ENCODE data around the gene TK1.

TK1 gene

GRCh38 chr17:78133179-78133951, 53.5 kb downstream of the TK1 start:
- no peak for DNase-seq (ENCODE audit: low read depth)

- DNase-seq (ENCODE audit: low read depth) = no peak
Measured at GRCh38 chr17:78132767-78133178, 54.1 kb downstream of the TK1 start.

- peak; percentile 46 for DNase-seq (ENCODE audit: low read depth)
Measured at GRCh38 chr17:78132084-78132676, 54.7 kb downstream of the TK1 start.

GRCh38 chr17:78131172-78132083, 55.4 kb downstream of the TK1 start:
- DNase-seq (ENCODE audit: low read depth) = no peak

GRCh38 chr17:78130437-78131101, 56.3 kb downstream of the TK1 start, which contains the start of gene TMC8:
TMC8 (plus strand) TSS chr17:78130771; CDS start chr17:78131589, 818 bp downstream.
- DNase-seq (ENCODE audit: low read depth) = peak; percentile 61

DNA sequence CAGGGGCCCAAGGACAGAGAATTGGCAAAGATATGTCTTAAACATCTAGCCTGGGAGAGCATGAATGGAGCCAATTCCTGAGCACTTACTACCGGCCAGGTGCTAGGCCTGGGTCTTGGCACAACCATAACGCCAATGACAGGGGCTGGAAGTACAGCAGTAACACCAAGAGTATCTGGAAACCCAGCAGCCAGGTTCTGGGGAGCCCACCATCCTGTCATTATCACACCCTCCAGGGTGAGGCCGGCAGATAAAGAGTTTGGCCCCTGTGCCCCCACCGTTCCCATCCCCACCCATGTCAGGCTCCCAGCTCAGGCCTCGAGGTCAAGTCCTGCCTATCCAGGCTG, 56.8 kb downstream of the TK1 start:
- DNase-seq (ENCODE audit: low read depth) = no peak

DNA sequence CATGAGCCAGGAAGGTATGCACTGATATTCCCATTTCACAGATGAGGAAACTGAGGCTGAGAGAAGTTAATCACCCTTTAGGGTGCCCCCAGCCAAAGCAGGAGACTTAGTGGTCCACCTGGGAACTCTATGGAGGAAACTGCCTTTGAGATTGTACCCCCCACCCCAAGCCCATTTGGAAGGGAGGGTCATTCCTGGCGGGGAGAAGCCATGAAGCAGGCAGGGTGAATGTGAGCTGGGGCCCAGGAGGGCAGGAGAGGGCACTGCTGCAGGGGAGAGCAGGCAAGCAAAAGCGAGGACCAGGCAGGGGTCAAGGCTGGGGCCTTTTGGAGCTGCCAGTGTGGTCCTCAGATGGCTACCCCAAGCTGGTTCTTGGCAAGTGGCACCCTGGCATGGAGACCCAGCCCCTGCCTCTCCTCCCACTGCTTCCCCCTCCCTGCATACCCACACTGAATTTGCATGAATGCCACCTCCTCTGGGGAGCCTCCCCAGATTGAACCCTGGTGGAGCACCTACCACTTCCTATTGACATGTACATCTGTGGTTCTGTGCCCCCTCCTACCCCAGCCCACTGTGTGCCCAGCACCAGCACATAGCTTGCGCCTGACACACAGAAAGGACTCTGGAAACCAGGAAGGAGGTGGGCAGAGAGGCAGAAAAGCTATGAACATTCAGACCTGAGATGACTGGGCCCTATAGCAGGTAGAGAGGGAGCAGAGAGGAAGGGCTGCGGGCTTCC, 57.3 kb downstream of the TK1 start:
- DNase-seq (ENCODE audit: low read depth) = no peak

DNA sequence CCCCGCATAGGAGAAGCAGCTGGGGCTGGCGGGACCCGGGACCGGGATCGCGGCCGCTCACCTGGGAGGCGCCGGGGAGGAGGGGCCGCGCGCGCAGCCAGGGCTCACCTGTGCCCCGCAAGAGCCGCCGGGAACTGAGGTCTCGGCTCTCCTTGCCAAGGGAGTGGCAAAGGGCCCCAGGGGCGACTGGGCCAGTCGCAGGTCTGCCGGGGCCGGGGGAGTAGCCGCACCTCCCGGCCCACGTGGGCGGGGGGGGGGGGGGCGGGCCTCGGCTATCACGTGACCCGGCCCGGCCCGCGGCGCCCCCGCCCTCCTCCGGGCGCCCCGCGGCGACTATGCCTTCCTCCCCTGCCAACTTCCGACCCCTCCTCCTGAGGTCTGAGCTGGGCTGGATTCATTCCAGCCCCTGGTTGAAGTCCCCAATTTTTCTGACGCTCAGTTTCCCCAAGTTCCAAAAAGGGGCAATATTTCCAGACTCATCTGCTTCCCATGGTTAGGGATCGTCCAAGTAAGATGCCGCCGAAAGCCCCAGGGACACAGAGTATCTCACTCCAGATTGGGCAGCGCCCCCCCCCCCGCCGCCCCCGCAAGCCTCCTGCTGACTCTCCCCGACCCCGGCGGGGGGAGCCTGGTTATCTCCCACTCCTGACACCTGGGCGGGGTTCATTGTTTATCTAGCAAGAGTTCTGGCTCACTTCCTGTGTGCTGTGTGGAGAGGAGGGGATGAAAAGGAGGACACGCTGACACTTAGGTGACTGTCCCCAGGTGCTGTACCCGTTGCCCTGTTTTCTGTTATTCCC, 58.1 kb downstream of the TK1 start, which contains the start of gene TMC6:
TSS of gene TMC6 (minus strand) at position 205 of the 800 bp plus-strand sequence. CDS start 1,923 bp downstream, outside the sequence.
- DNase-seq (ENCODE audit: low read depth) = no peak

GRCh38 chr17:78127888-78128550, 58.8 kb downstream of the TK1 start:
- no peak for DNase-seq (ENCODE audit: low read depth)

DNA sequence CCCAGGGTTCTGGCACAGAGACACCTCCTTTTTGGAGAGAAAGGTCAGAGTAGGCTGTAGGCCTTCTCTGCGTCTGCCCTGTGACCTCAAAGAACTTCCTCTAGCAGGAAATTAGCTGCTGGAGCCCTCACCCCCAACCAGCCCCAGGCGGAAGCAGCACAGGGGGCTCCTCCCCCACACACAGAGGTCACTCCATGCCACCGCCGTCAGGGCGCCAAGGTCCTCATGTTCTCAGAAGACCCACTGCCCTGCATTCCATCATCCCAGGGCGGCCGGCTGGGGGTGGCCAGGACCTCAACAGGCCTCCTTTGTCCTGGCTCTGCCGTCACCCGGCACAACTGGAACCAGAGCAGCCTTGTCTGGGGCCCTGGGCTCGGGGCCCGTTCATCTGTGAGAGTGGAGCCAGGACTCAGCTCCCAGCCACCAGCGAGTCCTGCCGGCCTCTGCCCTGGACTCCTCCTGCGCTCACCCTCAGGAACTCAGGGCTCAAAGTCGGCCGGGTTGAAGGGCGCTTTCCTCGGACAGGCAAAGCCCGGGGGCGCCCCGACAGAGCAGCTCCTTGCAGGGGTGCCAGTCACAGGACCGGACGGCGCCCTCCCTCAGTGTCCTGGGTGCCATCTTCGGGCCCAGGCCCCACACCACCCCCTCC, 59.5 kb downstream of the TK1 start:
- DNase-seq (ENCODE audit: low read depth) = no peak

GRCh38 chr17:78126895-78127238, 60.0 kb downstream of the TK1 start:
- DNase-seq (ENCODE audit: low read depth) = no peak

DNA sequence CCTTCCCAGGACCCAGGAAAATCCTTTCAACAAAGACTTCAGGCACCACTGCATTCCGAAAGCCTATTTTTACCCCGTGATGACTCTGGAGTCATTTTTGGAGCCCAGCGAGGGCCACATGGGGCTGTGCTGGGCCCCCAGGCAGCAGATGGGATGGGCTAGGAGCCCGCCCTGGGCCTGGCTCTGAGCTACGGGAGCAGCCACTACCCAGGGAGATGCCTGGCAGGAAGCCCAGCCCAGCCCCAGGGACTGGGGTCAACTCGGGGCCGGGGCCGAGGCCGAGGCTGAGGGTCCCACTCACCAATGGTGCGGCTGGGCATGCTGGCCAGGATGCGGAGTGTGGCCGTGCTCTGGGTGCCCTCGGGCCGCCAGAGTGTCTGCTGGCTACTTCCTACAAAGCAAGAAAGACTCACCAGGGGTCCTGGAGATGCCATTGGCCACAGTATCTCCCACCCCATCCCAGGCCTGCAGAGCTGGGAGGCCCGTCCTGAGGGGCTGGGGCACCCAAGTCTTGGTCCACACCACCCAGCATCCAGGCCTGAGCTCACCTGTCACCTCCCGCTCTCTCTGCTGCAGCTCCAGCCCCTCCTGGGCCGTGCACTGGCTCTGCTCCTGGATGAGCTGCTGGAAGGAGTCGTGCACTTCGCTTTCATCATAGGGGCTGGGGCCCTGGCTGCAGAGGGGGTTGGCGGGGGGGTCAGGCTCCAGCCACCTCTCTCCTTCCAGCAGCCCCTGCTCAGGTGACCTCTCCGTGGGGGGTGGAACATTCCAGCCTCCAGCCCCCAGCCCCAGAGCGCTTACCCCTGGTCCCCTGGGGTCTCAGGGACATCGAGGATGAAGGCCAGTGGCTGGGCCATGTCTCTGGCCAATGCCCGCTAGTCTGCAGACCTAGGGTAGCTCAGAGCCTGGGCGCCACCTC, 60.6 kb downstream of the TK1 start:
- DNase-seq (ENCODE audit: low read depth) = no peak

DNA sequence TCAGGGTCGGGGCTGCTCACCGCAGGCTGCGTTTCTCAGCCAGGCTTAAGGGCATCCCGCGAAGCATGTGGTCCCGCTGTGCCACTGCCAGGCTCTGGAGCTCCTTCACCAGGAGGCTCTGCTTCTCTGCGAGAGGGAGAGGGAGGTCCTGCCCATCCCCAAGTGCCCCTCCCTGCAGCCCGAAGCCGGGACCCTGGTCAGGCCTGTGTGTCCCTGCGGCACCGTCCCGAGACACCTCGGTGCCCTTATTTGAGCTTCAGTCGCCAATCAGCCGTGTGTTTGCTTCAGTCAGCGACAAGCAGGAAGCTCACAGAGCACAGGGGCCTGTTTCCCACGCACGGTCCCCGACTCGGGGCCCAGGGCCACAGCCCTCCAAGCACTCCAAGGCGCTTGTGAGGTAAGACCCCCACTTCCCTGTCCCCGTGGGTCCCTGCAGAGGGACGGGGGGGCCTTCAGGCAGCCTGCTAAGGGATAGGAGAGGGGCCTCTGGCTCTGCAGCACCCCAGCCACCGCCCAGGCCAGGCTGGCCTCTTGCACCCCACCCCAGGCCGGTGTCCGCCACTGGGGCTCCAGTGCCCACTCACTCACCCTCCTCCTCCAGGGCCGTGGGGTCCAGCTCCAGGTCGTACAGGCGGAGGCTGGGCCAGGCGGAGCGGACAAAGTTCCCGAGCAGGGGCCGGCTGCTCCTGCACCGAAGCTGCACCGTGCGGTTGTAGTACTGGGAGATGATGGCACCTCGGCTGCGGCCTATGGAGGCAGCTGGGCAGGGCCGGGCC, 61.5 kb downstream of the TK1 start:
- no peak for DNase-seq (ENCODE audit: low read depth)

GRCh38 chr17:78124836-78125137, 62.1 kb downstream of the TK1 start:
- DNase-seq (ENCODE audit: low read depth) = no peak

Measured in activated T-cell treated with anti-CD3 and anti-CD28 coated beads for 24 hours (primary cell).